HUES6 (cell line): ENCODE data around the gene KRTAP5-4.
"Not testable (repeated sequence)": the region's sequence is repeated elsewhere in the genome, so short reads cannot be mapped to it uniquely, and the experiment has no call there.

Experiments used
- H3K27ac ChIP-seq: 2 replicates; pipeline ENCODE4 v1.7.0; 2013; ENCODE audit warnings: low read depth, mild to moderate bottlenecking, low read length, inconsistent platforms
- H3K27me3 ChIP-seq: 2 replicates; pipeline ENCODE4 v1.6.1; 2013; ENCODE audit warnings: low read length; ENCODE audit not compliant: control insufficient read depth, insufficient read depth
- H3K36me3 ChIP-seq: 2 replicates; pipeline ENCODE4 v1.6.1; 2013; ENCODE audit warnings: low read length; ENCODE audit not compliant: control insufficient read depth, insufficient read depth
- H3K4me1 ChIP-seq: 2 replicates; pipeline ENCODE4 v1.6.1; 2013; ENCODE audit warnings: low read length; ENCODE audit not compliant: control insufficient read depth, insufficient read depth
- H3K4me3 ChIP-seq: 2 replicates; pipeline ENCODE4 v1.5.1; 2013; ENCODE audit warnings: low read depth, low read length
- H3K9ac ChIP-seq: one replicate; pipeline ENCODE4 v1.6.1; 2013; ENCODE audit warnings: mild to moderate bottlenecking, low read length
- H3K9me3 ChIP-seq: 2 replicates; pipeline ENCODE4 v1.6.1; 2013; ENCODE audit warnings: low read depth, low read length; ENCODE audit not compliant: control insufficient read depth, insufficient read depth

Gene KRTAP5-4

DNA sequence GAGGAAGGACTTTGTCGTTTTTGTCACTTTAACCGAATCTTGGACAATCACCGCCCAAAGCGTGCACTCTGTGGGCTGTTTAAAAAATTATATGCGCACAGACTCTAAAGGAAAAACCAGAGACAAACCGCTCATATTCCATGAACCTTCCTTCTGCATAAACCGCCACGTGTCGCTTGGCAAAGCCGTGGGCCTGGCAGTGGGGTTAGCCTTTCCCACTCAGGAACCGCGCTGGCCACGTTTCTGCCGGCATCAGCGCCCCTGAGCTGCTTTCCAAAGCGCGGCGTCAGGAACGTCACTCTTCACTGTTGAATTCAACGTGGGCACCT is 30.5 kb upstream of the KRTAP5-4 start:
- Histone ChIP-seq H3K4me3 (no peak overlapping the region), H3K9me3 (no peaks in the 10 kb centered on the region), H3K27me3 (peaks cover 18% of the 10 kb centered on the region), H3K36me3 (no peaks in the 10 kb centered on the region), H3K9ac (no peak overlapping the region), H3K27ac (no peak overlapping the region), H3K4me1 (peaks cover 13% of the 10 kb centered on the region; the same call in 1 of the 2 replicates)

DNA sequence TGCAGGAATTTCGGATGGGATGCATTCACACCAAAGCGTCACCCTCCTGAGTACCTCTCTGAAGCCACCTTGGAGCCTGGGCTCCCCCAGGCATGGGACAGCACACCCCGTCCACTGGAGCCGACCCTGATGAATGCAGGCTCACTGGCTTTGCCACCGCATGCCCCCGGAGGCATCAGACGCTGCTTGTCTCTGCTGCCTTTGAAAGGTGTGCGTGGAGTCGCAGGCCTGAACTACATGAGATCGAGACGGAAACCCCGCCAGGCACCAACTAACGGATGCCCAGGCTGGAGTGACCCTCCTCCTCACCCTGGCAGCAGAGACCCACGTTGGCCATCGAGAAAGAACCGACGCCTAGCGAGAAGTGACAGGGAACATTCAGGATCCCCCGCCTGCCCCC is 30.1 kb upstream of the KRTAP5-4 start:
- Histone ChIP-seq H3K36me3 (no peaks in the 10 kb centered on the region), H3K9me3 (no peaks in the 10 kb centered on the region), H3K9ac (no peak overlapping the region), H3K4me1 (peaks cover 13% of the 10 kb centered on the region; the same call in 1 of the 2 replicates), H3K27ac (no peak overlapping the region), H3K27me3 (peaks cover 18% of the 10 kb centered on the region), H3K4me3 (no peak overlapping the region)

DNA sequence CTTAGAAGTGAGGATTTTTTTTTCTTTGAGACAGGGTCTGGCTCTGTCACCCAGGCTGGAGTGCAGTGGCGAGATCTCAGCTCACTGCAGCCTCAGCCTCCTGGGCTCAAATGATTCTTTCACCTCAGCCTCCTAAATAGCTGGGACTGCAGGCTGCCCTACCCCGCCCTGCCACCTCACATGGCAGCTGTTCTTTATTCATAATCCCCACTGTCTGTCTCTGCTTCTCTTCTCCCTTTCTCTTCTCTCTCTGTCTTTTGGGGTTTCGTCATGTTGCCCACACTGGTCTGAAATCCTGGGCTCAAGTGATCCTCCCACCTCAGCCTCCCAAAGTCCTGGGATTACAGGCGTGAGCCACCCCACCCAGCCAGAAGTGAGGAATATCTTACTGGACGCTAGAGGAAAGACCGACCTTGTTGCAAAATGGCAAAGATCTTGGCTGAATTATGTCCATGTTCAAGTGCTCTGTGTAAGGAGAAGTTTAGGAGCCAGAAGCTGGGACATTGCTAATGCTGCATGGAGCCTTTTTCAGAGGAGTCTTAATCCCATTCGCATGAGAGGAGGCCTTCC is 29.6 kb upstream of the KRTAP5-4 start:
- H3K36me3 ChIP-seq, result no peaks in the 10 kb centered on the region
- no peak overlapping the region for H3K4me3 ChIP-seq

DNA sequence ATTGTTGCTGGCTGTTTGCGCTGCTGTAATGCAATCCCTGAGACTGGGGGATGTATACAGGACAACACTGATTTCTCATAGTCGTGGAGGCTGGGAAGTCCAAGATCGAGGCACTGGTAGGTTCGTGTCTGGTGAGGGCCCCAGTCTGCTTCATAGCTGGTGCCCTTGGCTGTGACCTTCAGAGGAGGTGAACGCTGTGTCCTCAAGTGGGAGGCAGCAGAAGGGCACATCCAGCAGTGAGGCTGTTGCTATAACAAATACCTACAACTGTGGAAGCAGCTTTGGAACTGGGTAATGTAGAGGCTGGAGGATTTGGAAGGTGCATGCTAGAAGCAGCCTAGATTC is 29.0 kb upstream of the KRTAP5-4 start:
- Histone ChIP-seq H3K4me1 (peaks cover 13% of the 10 kb centered on the region; the same call in 1 of the 2 replicates), H3K9ac (no peak overlapping the region), H3K9me3 (no peaks in the 10 kb centered on the region), H3K27me3 (peaks cover 18% of the 10 kb centered on the region), H3K4me3 (no peak overlapping the region), H3K36me3 (no peaks in the 10 kb centered on the region), H3K27ac (no peak overlapping the region)

More for the DNA sequence above, 29.6 kb upstream of the KRTAP5-4 start:
- Histone ChIP-seq H3K9ac (no peak overlapping the region), H3K27me3 (peaks cover 18% of the 10 kb centered on the region), H3K27ac (no peak overlapping the region), H3K9me3 (no peaks in the 10 kb centered on the region), H3K4me1 (peaks cover 13% of the 10 kb centered on the region; the same call in 1 of the 2 replicates)

DNA sequence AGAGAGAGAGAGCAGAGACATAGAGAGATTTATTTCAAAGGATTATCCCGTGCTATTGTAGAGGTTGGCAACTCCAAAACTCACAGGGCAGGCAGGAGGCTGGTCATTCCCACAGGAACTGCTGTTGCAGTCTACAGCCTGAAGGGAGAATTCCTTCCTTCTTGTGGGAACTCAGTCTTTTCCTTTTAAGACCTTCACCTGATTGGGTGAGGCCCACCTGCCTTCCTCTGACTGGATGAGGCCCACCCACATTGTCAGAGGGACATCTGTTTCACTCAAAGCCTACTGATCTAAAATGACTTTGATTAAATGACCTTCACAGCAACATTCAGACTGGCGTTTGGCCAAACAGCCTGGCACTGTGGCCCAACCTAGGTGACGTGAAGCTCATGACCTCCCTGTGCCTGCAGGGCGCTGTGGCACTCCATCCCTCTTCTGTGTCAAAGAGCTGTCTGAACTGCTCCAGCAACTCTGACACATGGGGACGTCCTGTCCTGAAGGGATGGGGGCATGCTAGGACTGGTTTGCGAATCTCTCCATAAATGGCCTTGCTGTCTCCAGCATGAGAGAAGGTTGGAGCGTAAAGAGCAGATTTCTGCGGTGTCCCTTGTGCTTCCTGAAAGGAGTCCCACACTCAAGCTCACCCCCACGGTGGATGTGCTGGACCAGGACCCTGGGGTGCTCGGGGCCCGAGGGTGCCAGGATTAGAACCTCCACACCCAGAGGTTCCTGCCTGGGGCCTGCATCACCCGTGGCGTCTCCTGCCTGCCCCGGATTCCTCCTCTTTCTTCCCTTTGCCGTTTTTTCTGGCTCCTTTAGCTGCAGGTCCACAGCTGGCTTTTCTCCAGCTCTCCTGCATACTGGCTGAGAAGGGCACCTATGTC is 28.3 kb upstream of the KRTAP5-4 start:
- Histone ChIP-seq H3K36me3 (no peaks in the 10 kb centered on the region), H3K4me1 (peaks cover 13% of the 10 kb centered on the region; the same call in 1 of the 2 replicates), H3K4me3 (no peak overlapping the region), H3K9ac (no peak overlapping the region), H3K9me3 (no peaks in the 10 kb centered on the region), H3K27me3 (peaks cover 18% of the 10 kb centered on the region), H3K27ac (no peak overlapping the region)

DNA sequence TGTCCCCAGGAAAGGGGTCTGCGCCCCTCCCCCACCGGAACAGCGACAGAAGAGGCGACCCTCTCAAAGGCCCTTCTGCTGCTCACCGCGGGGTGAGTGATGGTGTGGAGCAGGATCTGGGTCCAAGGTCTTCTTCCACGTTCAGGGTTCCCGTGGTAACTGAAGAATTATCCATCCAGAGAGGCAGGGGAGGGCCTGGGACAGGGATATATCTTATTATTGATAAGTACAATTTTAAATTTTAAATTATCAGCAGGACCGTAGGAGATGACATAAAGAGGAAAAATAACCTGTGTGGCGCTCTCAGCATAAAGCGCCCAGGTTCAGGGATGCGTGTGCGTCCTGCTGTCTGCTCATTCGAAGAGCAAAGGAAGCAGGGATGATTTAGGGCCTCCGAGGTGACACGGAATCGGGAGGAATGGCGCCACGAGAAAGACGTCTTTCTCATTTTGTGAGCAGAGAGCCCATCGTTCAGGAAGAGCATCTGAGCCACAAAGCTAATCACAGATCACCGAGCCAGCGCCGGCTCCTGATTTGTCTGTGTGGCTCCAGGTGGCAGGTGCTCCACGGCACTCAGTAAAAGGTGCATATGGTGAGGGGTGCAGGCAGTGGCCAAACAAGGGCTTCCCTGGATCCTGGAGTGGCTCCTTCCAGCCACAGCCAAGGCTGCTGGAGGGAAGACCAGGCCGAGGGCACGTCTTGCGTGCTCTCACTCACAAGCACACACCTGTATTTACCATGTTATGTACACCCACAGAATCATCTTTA is 26.9 kb upstream of the KRTAP5-4 start:
- H3K4me1 ChIP-seq, result peaks cover 7% of the 10 kb centered on the region; the same call in 1 of the 2 replicates
- no peak overlapping the region for H3K4me3 ChIP-seq
- H3K9ac ChIP-seq, result no peak overlapping the region
- H3K27ac ChIP-seq, result no peak overlapping the region
- peaks cover 16% of the 10 kb centered on the region for H3K27me3 ChIP-seq
- H3K9me3 ChIP-seq, result no peaks in the 10 kb centered on the region
- no peaks in the 10 kb centered on the region for H3K36me3 ChIP-seq

DNA sequence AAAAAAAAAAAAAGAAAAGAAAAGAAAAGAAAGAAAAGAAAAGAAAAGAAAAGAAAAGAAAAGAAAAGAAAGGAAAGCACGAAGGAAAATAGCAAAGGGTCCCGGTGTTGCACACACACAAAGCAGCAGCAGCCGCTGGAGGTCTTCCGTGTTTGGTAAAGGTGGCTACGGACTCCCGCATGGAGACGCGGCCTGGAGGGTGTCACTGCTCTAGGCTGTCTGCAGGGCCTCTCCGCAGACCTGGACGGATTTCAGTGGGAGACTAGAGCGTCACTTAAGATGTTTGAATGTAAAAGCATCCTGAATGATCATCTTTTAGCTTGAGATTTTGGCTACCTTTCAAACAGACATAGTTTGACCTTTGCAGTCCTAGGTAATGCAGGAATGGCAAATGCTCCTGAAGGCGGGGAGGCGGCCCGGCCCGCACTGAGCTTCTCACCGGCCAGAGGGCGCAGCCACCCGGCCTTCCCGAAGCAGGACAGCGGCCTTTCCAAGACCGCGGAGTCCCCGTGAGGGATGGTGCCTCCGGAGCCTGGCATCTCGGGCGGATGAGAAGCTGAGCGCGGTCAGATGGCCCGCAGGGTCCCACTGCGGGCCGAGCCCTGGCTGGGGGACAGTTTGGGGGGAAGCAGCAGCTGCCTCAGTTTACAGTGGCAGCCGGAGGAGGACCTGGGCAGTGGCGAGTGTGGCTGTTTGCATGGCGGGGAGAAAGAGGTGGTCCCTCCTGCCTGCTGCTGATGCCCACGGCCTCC is 26.1 kb upstream of the KRTAP5-4 start:
- no peak overlapping the region for H3K4me3 ChIP-seq
- no peak overlapping the region for H3K27ac ChIP-seq
- H3K4me1 ChIP-seq, result peaks cover 3% of the 10 kb centered on the region; the same call in 1 of the 2 replicates
- H3K27me3 ChIP-seq, result peaks cover 8% of the 10 kb centered on the region; the same call in 1 of the 2 replicates
- no peaks in the 10 kb centered on the region for H3K9me3 ChIP-seq
- H3K9ac ChIP-seq, result no peak overlapping the region
- H3K36me3 ChIP-seq, result no peaks in the 10 kb centered on the region

DNA sequence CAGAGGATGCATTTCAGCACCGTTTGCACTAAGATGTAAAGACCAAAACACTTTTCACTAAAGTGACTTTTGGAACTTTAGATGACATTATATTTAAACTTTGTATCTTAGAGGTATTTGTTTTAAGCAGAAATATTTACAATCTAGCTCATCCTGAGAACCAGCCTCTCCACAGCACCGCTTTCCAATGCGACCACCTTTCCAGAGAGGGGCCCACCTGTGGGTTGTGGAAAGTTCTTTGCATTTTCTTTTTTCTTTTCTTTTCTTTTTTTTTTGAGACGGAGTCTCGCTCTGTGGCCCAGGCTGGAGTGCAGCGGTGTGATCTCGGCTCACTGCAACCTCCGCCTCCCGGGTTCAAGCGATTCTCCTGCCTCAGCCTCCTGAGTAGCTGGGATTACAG is 24.6 kb upstream of the KRTAP5-4 start:
- H3K4me3 ChIP-seq, H3K9ac ChIP-seq, H3K9me3 ChIP-seq, H3K36me3 ChIP-seq, H3K27ac ChIP-seq, H3K27me3 ChIP-seq, H3K4me1 ChIP-seq: not testable (repeated sequence)

DNA sequence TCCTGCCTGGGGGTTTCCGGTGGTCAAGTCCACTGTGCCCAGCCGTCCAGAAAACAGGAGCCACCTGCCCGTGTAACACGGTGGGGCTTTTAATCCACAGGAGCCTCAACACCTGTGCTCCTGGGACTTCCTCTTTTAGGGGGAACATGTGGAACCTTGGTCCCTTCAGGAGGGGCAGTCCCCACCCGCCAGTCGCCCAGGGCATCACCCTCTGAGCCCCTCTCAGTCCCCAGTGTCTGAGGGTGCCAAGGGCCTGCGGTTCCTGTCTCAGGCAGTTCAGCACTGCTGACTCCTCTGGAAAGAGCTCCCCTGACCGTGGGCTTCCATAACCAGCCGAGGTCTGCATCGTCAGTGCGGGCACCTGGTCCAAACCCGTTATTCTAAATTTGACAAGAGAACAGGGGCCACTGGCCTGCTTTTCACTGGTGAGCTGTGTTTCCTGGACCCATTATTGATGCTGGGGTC is 23.5 kb upstream of the KRTAP5-4 start:
- H3K27me3 ChIP-seq, result peaks cover 7% of the 10 kb centered on the region; the same call in 1 of the 2 replicates
- no peaks in the 10 kb centered on the region for H3K36me3 ChIP-seq
- H3K4me3 ChIP-seq, result no peak overlapping the region
- no peak overlapping the region for H3K27ac ChIP-seq
- no peaks in the 10 kb centered on the region for H3K4me1 ChIP-seq
- H3K9ac ChIP-seq, result no peak overlapping the region
- no peaks in the 10 kb centered on the region for H3K9me3 ChIP-seq

DNA sequence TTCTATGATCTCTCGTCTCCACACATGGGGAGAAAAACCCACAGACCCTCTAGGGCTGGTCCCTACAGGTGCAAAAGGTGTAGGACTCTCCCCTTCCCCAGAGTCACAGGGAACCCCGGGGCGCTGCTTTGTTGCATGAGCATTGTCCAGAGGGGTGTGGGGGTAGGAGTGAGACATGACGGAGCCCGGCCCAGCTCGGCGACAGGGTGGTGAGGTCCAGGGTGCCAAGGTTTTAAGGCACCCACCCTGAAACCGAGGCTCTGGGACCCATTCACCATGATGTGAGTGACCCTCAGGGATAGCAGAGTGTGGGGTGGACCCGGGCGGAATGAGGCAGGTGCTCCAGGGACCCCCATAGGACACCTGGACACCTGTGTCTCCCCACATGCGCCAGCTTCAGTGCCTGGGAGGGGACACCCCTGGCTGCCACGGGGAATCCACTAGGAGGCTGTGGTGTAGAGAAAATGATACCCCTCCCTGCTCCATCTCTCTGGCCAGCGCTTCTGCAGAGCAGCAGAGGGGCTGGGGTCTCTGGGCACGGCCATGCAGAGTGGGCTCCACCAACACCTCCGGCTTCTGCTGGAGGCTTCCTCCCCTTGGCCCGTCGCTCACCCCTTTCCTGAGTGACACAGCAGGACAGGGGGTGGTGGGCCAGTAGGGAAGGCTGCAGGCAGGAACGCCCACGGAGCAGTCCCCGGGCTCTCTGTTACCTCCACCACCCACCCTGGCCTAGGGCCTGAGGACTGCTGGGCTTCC is 22.8 kb upstream of the KRTAP5-4 start:
- Histone ChIP-seq H3K27ac (no peak overlapping the region), H3K36me3 (no peaks in the 10 kb centered on the region), H3K4me1 (no peaks in the 10 kb centered on the region), H3K4me3 (no peak overlapping the region), H3K9me3 (no peaks in the 10 kb centered on the region), H3K9ac (no peak overlapping the region), H3K27me3 (peaks cover 7% of the 10 kb centered on the region; the same call in 1 of the 2 replicates)
